DOHH2 (cell line): ENCODE results near the gene SLC8A1.

ENCODE experiments used
- H3F3A ChIP-seq: fragments of 200-600 bp; sonication (generic), shearing (Covaris generic); 2 replicates; pipeline ENCODE4 v1.6.0; 2016; ENCODE audit warnings: antibody characterized with exemption, mild to moderate bottlenecking; ENCODE audit not compliant: control insufficient read depth, insufficient read depth
- H3K27ac ChIP-seq: fragments of 200-600 bp; sonication (generic); 2 replicates; pipeline ENCODE4 v1.5.1; 2014; ENCODE audit warnings: low read depth, mild to moderate bottlenecking, low read length, moderate library complexity
- H3K27me3 ChIP-seq: fragments of 200-600 bp; sonication (generic); 2 replicates; pipeline ENCODE4 v1.6.1; 2014; ENCODE audit warnings: mild to moderate bottlenecking, low read length, mixed read lengths; ENCODE audit not compliant: control insufficient read depth
- H3K36me3 ChIP-seq: fragments of 200-600 bp; sonication (generic); 2 replicates; pipeline ENCODE4 v1.6.1; 2014; ENCODE audit warnings: mild to moderate bottlenecking, low read length, moderate library complexity, mixed read lengths; ENCODE audit not compliant: control insufficient read depth
- H3K4me1 ChIP-seq: fragments of 200-600 bp; sonication (generic); 2 replicates; pipeline ENCODE4 v1.6.1; 2014; ENCODE audit warnings: mild to moderate bottlenecking, low read length, mixed read lengths; ENCODE audit not compliant: control insufficient read depth
- H3K4me2 ChIP-seq: fragments of 200-600 bp; sonication (generic); 2 replicates; pipeline ENCODE4 v1.6.0; 2014; ENCODE audit warnings: mild to moderate bottlenecking, low read length, moderate library complexity
- H3K4me3 ChIP-seq: fragments of 200-600 bp; sonication (generic); 2 replicates; pipeline ENCODE4 v1.5.1; 2014; ENCODE audit warnings: mild to moderate bottlenecking, low read length, mixed read lengths
- H3K79me2 ChIP-seq: fragments of 200-600 bp; sonication (generic); 2 replicates; pipeline ENCODE4 v1.6.1; 2014; ENCODE audit warnings: mild to moderate bottlenecking, low read length, mixed read lengths; ENCODE audit not compliant: control insufficient read depth
- H3K9me2 ChIP-seq: fragments of 200-600 bp; sonication (generic); replicated peaks from 2 replicates; pipeline ENCODE4 v1.6.1; 2014; ENCODE audit warnings: mild to moderate bottlenecking, low read length, mixed read lengths; ENCODE audit not compliant: control insufficient read depth
- H3K9me3 ChIP-seq: fragments of 200-600 bp; sonication (generic); 2 replicates; pipeline ENCODE4 v1.6.1; 2014; ENCODE audit warnings: antibody characterized with exemption, low read length, mixed read lengths; ENCODE audit not compliant: control insufficient read depth, insufficient read depth
- H4K20me1 ChIP-seq: fragments of 200-600 bp; sonication (generic); 2 replicates; pipeline ENCODE4 v1.6.0; 2014; ENCODE audit warnings: low read depth, mild to moderate bottlenecking, antibody characterized with exemption, low read length, moderate library complexity; ENCODE audit not compliant: control insufficient read depth, insufficient read depth
- CTCF ChIP-seq: fragments of 200-600 bp; sonication (generic); IDR thresholded peaks from one replicate; pipeline ENCODE4 v1.5.1; 2014; ENCODE audit warnings: antibody characterized with exemption, mild to moderate bottlenecking, low read depth, low read length; ENCODE audit not compliant: poor library complexity, severe bottlenecking
- EZH2phosphoT487 ChIP-seq: fragments of 200-600 bp; sonication (generic); IDR thresholded peaks from 2 replicates; pipeline ENCODE4 v1.6.1; 2017; ENCODE audit warnings: borderline replicate concordance, mild to moderate bottlenecking, antibody characterized with exemption, low read length, moderate library complexity, mixed read lengths

SLC8A1 gene

GRCh38 chr2:40477361-40477760, 25.5 kb upstream of the SLC8A1 start:
- Histone ChIP-seq H3F3A (no peaks in the 10 kb centered on the region), H3K9me3 (no peaks in the 10 kb centered on the region), H3K4me2 (no peak overlapping the region), H3K4me3 (no peak overlapping the region), H3K4me1 (no peaks in the 10 kb centered on the region), H3K27ac (no peak overlapping the region), H3K27me3 (no peaks in the 10 kb centered on the region), H3K9me2 (no peaks in the 10 kb centered on the region), H3K36me3 (no peaks in the 10 kb centered on the region), H3K79me2 (no peaks in the 10 kb centered on the region), H4K20me1 (no peaks in the 10 kb centered on the region)
- TF ChIP-seq EZH2phosphoT487 (no peak), CTCF (no peak)

- no peaks in the 10 kb centered on the region for H3K36me3 ChIP-seq
- H3K79me2 ChIP-seq: no peaks in the 10 kb centered on the region
- no peaks in the 10 kb centered on the region for H3K9me2 ChIP-seq
- TF ChIP-seq EZH2phosphoT487 (no peak), CTCF (no peak)
- H4K20me1 ChIP-seq: no peaks in the 10 kb centered on the region
- no peak overlapping the region for H3K4me3 ChIP-seq
- H3K4me1 ChIP-seq: peaks cover 4% of the 10 kb centered on the region
- no peaks in the 10 kb centered on the region for H3K27me3 ChIP-seq
- H3F3A ChIP-seq: no peaks in the 10 kb centered on the region
- H3K4me2 ChIP-seq: no peak overlapping the region
- no peak overlapping the region for H3K27ac ChIP-seq
- H3K9me3 ChIP-seq: no peaks in the 10 kb centered on the region
Observed at GRCh38 chr2:40476436-40476835, 24.5 kb upstream of the SLC8A1 start.

GRCh38 chr2:40474306-40474705, 22.4 kb upstream of the SLC8A1 start:
- Histone ChIP-seq H3K4me2 (no peak overlapping the region), H3K9me3 (no peaks in the 10 kb centered on the region), H3K4me1 (peaks cover 7% of the 10 kb centered on the region), H3K79me2 (no peaks in the 10 kb centered on the region), H3K4me3 (no peak overlapping the region), H3K27ac (no peak overlapping the region), H3F3A (no peaks in the 10 kb centered on the region), H3K9me2 (no peaks in the 10 kb centered on the region), H3K36me3 (no peaks in the 10 kb centered on the region), H4K20me1 (no peaks in the 10 kb centered on the region), H3K27me3 (no peaks in the 10 kb centered on the region)
- no peak for TF ChIP-seq CTCF
- no peak for TF ChIP-seq EZH2phosphoT487

GRCh38 chr2:40471866-40472265, 20.0 kb upstream of the SLC8A1 start:
- no peaks in the 10 kb centered on the region for H3K27me3 ChIP-seq
- H3K79me2 ChIP-seq: no peaks in the 10 kb centered on the region
- no peak overlapping the region for H3K4me2 ChIP-seq
- no peaks in the 10 kb centered on the region for H4K20me1 ChIP-seq
- TF ChIP-seq EZH2phosphoT487: no peak
- TF ChIP-seq CTCF: no peak
- H3K27ac ChIP-seq: no peak overlapping the region
- H3K4me1 ChIP-seq: peaks cover 7% of the 10 kb centered on the region
- no peaks in the 10 kb centered on the region for H3K9me3 ChIP-seq
- H3K9me2 ChIP-seq: no peaks in the 10 kb centered on the region
- no peaks in the 10 kb centered on the region for H3K36me3 ChIP-seq
- no peaks in the 10 kb centered on the region for H3F3A ChIP-seq
- H3K4me3 ChIP-seq: no peak overlapping the region
